Panc1 (cell line): ENCODE data around the gene ACSL5. TPM values are rescaled to one million over a fixed set of nuclear protein-coding genes. Genes with fewer than 3 reads are reported as not detected.

Experiments
- ATAC-seq: fragments of 200-7000 bp; cut with Tn5 transposase; 2 replicates; pipeline ENCODE4 v1.9.1; 2020; ENCODE audit warnings: mild to moderate bottlenecking, moderate library complexity
- BruUV-seq: library from RNA; stranded (reverse); fragments of 400-500 nt; replicated peaks from 2 replicates; lab custom pipeline; 2021; lab: Mats Ljungman, UMichigan
- CTCF ChIA-PET: fragments of 300-600 bp; sonication (Branson Sonifier 250); formaldehyde crosslinking; loops from one replicate; lab custom pipeline; 2022; ENCODE audit warnings: antibody characterized with exemption; lab: Charles Lee
- POLR2A ChIA-PET: fragments of 300-600 bp; sonication (Branson Sonifier 250); formaldehyde crosslinking; loops from one replicate; lab custom pipeline; 2022; ENCODE audit warnings: antibody characterized with exemption; lab: Charles Lee
- DNase-seq: peaks from one replicate; pipeline ENCODE4 v3.0.0-alpha.2; 2010; ENCODE audit warnings: low read depth, low spot score
- H3K27ac ChIP-seq: 2 replicates; pipeline ENCODE4 v1.5.1; 2011; ENCODE audit warnings: mild to moderate bottlenecking, low read length, inconsistent platforms
- H3K27me3 ChIP-seq: fragments of 200-500 bp; sonication (Bioruptor generic); 2 replicates; pipeline ENCODE4 v1.6.0; 2014; ENCODE audit warnings: low read length, inconsistent platforms; ENCODE audit not compliant: control insufficient read depth, insufficient read depth
- H3K36me3 ChIP-seq: fragments of 200-500 bp; sonication (Bioruptor generic); 2 replicates; pipeline ENCODE4 v1.5.1; 2014; ENCODE audit warnings: inconsistent platforms, mild to moderate bottlenecking, low read length, moderate library complexity; ENCODE audit not compliant: control insufficient read depth, insufficient read depth
- H3K4me1 ChIP-seq: 2 replicates; pipeline ENCODE4 v1.5.1; 2011; ENCODE audit warnings: inconsistent platforms, mild to moderate bottlenecking, low read length, moderate library complexity; ENCODE audit not compliant: control insufficient read depth, insufficient read depth
- H3K4me3 ChIP-seq, 2 experiments: 2 replicates each; pipeline ENCODE4 v1.5.1; 2011 to 2012; ENCODE audit warnings: low read depth in 2 of 2, low read length in 2 of 2, mild to moderate bottlenecking in 2 of 2, inconsistent platforms in 1 of 2, moderate library complexity in 1 of 2
- H3K9me3 ChIP-seq: fragments of 200-500 bp; sonication (Bioruptor generic); 2 replicates; pipeline ENCODE4 v1.5.1; 2014; ENCODE audit warnings: low read depth, mild to moderate bottlenecking, inconsistent platforms, low read length, moderate library complexity; ENCODE audit not compliant: control insufficient read depth, insufficient read depth
- CTCF ChIP-seq: fragments of 450-650 bp; IDR thresholded peaks from 2 replicates; pipeline ENCODE4 v1.5.1; 2017; ENCODE audit warnings: mild to moderate bottlenecking
- POLR2AphosphoS5 ChIP-seq: IDR thresholded peaks from 2 replicates; pipeline ENCODE4 v1.6.1; 2012; ENCODE audit warnings: mild to moderate bottlenecking, low read depth, low read length, moderate library complexity
- REST ChIP-seq, 2 experiments: IDR thresholded peaks; 2 replicates each; pipeline ENCODE4 v1.6.1; 2011 to 2012; ENCODE audit warnings: low read depth in 2 of 2, control low read depth in 1 of 2, low read length in 1 of 2, mild to moderate bottlenecking in 1 of 2, moderate library complexity in 1 of 2; ENCODE audit not compliant: insufficient read depth in 1 of 2
- SIN3A ChIP-seq: IDR thresholded peaks from 2 replicates; pipeline ENCODE4 v1.6.1; 2012; ENCODE audit warnings: low read depth, mild to moderate bottlenecking, low read length, moderate library complexity, borderline replicate concordance; ENCODE audit not compliant: insufficient read depth
- TCF7L2 ChIP-seq: IDR thresholded peaks from 2 replicates; pipeline ENCODE4 v1.6.1; 2011; ENCODE audit warnings: mild to moderate bottlenecking, low read depth, low read length, inconsistent platforms
- in situ Hi-C: cut with HindIII; loops from 2 replicates; pipeline ENCODE4 v1.10.0; 2016; ENCODE audit warnings: low sequenced_read_pairs, low pct_unique_long_range_greater_than_20kb
- intact Hi-C: fragments of 100-400 bp; cut with micrococcal nuclease; formaldehyde crosslinking; loops from one replicate; pipeline ENCODE4 v1.10.0; 2022; ENCODE audit not compliant: unreplicated experiment
- total RNA-seq: library from RNA; stranded (reverse); gene quantifications from one replicate; pipeline ENCODE4 v1.2.1, GENCODE V29; 2021; ENCODE audit not compliant: unreplicated experiment

The ACSL5 gene
- total RNA-seq, 1 experiment from 2014 or later: 2.4 TPM

- DNase-seq (peak; percentile 50), ATAC-seq (peak; percentile 87)
- H3K27ac ChIP-seq: no peak overlapping the region
- in situ Hi-C loops (no loop called here), intact Hi-C loops (loop anchor here (5.0 to 10.0 kb wide), 2 partner anchors 155 to 483 kb away; partner anchors contain the start of gene TCF7L2)
- no peaks in the 10 kb centered on the region for H3K36me3 ChIP-seq
- no peak overlapping the region for H3K4me3 ChIP-seq
- 0 out of 2 replicates have a peak, but pooled peaks cover 5% of the 10 kb centered on the region for H3K4me1 ChIP-seq
- ChIA-PET POLR2A (interaction anchor here (0.7 kb wide), 1 partner anchor 1590 kb away, joined by 3 read pairs; no protein-coding TSS in a partner anchor), CTCF (interaction anchor here (0.6 to 1.2 kb wide), 9 partner anchors 19 to 913 kb away, joined by 3 to 11 read pairs (median 4); partner anchors contain the start of genes VTI1A and ZDHHC6)
- peak; percentile 85 for TF ChIP-seq CTCF
- no peak for TF ChIP-seq POLR2AphosphoS5
- TF ChIP-seq SIN3A: no peak
- TF ChIP-seq REST (IDR thresholded peaks at IDR 0.05; ENCODE audit: insufficient read depth in 1 of 2, low read depth in 2 of 2, low read length in 1 of 2): no peak
- no TSS peak for BruUV-seq
- no peaks in the 10 kb centered on the region for H3K9me3 ChIP-seq
- H3K27me3 ChIP-seq: no peaks in the 10 kb centered on the region
Observed at GRCh38 chr10:112471878-112472487, 98.1 kb downstream of the ACSL5 start.

DNA sequence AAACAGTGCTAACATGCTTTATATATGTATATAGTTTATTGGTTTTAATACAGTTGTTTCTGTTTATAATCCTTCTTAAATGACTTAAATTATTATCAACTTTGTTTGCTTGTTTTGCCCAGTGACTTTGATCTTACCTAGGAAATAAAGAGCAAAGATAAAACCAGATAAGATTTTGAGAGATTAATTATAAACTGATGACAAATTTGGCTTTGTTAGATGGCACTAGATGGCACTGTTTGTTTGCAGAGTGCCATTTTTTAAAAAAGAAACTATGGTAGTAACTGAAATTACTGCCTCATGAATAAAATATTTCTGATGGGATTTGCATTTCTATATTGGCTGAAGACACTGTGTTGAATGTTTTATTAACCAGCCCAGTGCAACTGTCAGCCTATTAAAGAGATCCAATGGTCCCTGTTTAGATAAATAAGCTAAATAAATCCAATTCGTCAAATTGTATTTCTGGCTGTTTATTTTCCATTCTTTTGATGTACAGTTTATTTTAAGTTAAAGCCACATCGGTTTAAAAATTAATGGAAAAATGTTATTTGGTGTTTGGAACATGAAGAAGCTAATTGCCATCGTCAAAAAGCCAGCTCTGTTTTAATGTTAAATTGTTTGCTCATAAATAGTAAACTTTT, 101.8 kb downstream of the ACSL5 start:
- Histone ChIP-seq H3K27me3 (no peaks in the 10 kb centered on the region), H3K27ac (no peak overlapping the region), H3K36me3 (no peaks in the 10 kb centered on the region; the same call in 1 of the 2 replicates), H3K4me3 (no peak overlapping the region), H3K9me3 (no peaks in the 10 kb centered on the region), H3K4me1 (0 out of 2 replicates have a peak, but pooled peaks cover 5% of the 10 kb centered on the region)
- POLR2A ChIA-PET: no interaction called here
- DNase-seq (no peak), ATAC-seq (no peak)
- in situ Hi-C loops: no loop called here
- BruUV-seq: no TSS peak
- TF ChIP-seq TCF7L2: no peak
- no peak for TF ChIP-seq REST (IDR thresholded peaks at IDR 0.05; ENCODE audit: insufficient read depth in 1 of 2, low read depth in 2 of 2, low read length in 1 of 2)
- TF ChIP-seq CTCF: peak; percentile 68; the same call in 1 of the 2 replicates
- intact Hi-C loops: loop anchor here (5.0 to 10.0 kb wide), 2 partner anchors 479 to 912 kb away; partner anchors contain the start of gene TCF7L2
- CTCF ChIA-PET: interaction anchor here (0.6 to 1.1 kb wide), 5 partner anchors 12 to 941 kb away, joined by 3 to 4 read pairs (median 3); no protein-coding TSS in a partner anchor
